PFSK-1 (cell line): Measurements from ENCODE around the gene SUSD6.

ENCODE experiments used
- FOXP2 ChIP-seq: optimal IDR thresholded peaks from 2 replicates; pipeline ENCODE3; 2011; ENCODE audit warnings: borderline replicate concordance, control low read depth, inconsistent platforms; ENCODE audit not compliant: insufficient read depth; ENCODE audit errors: extremely low read length, extremely low read depth
- POLR2AphosphoS5 ChIP-seq: IDR thresholded peaks from 2 replicates; pipeline ENCODE4 v1.6.1; 2012; ENCODE audit warnings: low read depth, mild to moderate bottlenecking, control low read depth, low read length, moderate library complexity
- SIN3A ChIP-seq: IDR thresholded peaks from 2 replicates; pipeline ENCODE4 v1.6.1; 2012; ENCODE audit warnings: mild to moderate bottlenecking, low read length, moderate library complexity, borderline replicate concordance; ENCODE audit not compliant: insufficient read depth
- TAF1 ChIP-seq: IDR thresholded peaks from 2 replicates; pipeline ENCODE4 v1.6.1; 2012; ENCODE audit warnings: low read length, control low read depth, borderline replicate concordance; ENCODE audit not compliant: insufficient read depth
- TF ChIP-seq, protein P1 (sequence below), 2 experiments: IDR thresholded peaks; 2 replicates each; pipeline versions ENCODE4 v1.6.1 to v1.8.0; 2011 to 2012; ENCODE audit warnings: low read depth in 2 of 2, low read length in 2 of 2, control low read depth in 1 of 2, inconsistent platforms in 1 of 2, mild to moderate bottlenecking in 1 of 2, moderate library complexity in 1 of 2; ENCODE audit not compliant: insufficient read depth in 1 of 2

DNA sequence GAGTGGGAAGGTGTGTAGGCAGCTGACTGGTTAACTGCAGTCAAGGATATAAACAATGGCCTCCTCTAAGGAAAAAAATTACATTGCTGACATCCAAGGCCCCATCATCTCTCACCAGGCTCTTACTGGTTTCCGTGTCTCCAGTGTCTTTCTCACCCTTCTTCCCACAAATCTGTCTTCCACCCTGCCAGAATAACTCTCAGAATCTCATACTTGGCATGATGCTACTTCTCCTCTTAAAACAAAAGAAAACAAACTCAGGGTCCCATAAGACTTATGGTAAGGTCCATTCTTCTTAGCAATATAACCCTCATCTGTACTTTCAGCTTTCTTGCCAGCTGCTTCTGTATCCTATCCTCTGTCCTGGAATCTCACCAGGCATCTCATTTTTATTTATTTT is 68.9 kb downstream of the SUSD6 start:
- TF ChIP-seq TAF1 (no peak), POLR2AphosphoS5 (no peak), SIN3A (no peak), FOXP2 (no peak)
- TF ChIP-seq, protein P1, sequence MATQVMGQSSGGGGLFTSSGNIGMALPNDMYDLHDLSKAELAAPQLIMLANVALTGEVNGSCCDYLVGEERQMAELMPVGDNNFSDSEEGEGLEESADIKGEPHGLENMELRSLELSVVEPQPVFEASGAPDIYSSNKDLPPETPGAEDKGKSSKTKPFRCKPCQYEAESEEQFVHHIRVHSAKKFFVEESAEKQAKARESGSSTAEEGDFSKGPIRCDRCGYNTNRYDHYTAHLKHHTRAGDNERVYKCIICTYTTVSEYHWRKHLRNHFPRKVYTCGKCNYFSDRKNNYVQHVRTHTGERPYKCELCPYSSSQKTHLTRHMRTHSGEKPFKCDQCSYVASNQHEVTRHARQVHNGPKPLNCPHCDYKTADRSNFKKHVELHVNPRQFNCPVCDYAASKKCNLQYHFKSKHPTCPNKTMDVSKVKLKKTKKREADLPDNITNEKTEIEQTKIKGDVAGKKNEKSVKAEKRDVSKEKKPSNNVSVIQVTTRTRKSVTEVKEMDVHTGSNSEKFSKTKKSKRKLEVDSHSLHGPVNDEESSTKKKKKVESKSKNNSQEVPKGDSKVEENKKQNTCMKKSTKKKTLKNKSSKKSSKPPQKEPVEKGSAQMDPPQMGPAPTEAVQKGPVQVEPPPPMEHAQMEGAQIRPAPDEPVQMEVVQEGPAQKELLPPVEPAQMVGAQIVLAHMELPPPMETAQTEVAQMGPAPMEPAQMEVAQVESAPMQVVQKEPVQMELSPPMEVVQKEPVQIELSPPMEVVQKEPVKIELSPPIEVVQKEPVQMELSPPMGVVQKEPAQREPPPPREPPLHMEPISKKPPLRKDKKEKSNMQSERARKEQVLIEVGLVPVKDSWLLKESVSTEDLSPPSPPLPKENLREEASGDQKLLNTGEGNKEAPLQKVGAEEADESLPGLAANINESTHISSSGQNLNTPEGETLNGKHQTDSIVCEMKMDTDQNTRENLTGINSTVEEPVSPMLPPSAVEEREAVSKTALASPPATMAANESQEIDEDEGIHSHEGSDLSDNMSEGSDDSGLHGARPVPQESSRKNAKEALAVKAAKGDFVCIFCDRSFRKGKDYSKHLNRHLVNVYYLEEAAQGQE (IDR thresholded peaks at IDR 0.05; ENCODE audit: insufficient read depth in 1 of 2, low read depth in 2 of 2, low read length in 2 of 2): no peak
